Activated CD8-positive, alpha-beta T cell treated with anti-CD3 and anti-CD28 coated beads for 36 hours (primary cell): ENCODE measurements around the gene PSRC1. TPM values are rescaled to one million over a fixed set of nuclear protein-coding genes. Genes with fewer than 3 reads are reported as not detected.

Experiments
- ATAC-seq: fragments of 200-7000 bp; cut with Tn5 transposase; one replicate; pipeline ENCODE4 v1.10.0; 2021; ENCODE audit warnings: mild to moderate bottlenecking, moderate library complexity
- CTCF ChIA-PET: fragments of 350-600 bp; sonication (Branson Sonifier 250); formaldehyde crosslinking; loops from one replicate; lab custom pipeline; 2021; ENCODE audit warnings: antibody characterized with exemption; lab: Charles Lee
- POLR2A ChIA-PET: fragments of 350-600 bp; sonication (Branson Sonifier 250); formaldehyde crosslinking; loops from one replicate; lab custom pipeline; 2021; ENCODE audit warnings: antibody characterized with exemption; lab: Charles Lee
- DNase-seq: peaks from one replicate; pipeline ENCODE4 v3.0.0-alpha.2; 2020
- H3K27ac Mint-ChIP-seq: one replicate; pipeline ENCODE4 v1.8.0; 2021; ENCODE audit warnings: mild to moderate bottlenecking, mixed read lengths
- H3K27me3 Mint-ChIP-seq: one replicate; pipeline ENCODE4 v1.8.0; 2021; ENCODE audit warnings: mixed read lengths
- H3K36me3 Mint-ChIP-seq: one replicate; pipeline ENCODE4 v1.8.0; 2021; ENCODE audit warnings: low read depth, mixed read lengths
- H3K4me1 Mint-ChIP-seq: one replicate; pipeline ENCODE4 v1.8.0; 2021; ENCODE audit warnings: low read depth, mixed read lengths
- H3K4me3 Mint-ChIP-seq: one replicate; pipeline ENCODE4 v1.8.0; 2021; ENCODE audit warnings: mild to moderate bottlenecking, moderate library complexity, mixed read lengths
- H3K9me3 Mint-ChIP-seq: one replicate; pipeline ENCODE4 v1.8.0; 2021; ENCODE audit warnings: mixed read lengths
- CTCF ChIP-seq: fragments of 200-600 bp; IDR thresholded peaks from one replicate; pipeline ENCODE4 v1.8.0; 2022; ENCODE audit warnings: antibody characterized with exemption, mild to moderate bottlenecking
- intact Hi-C: fragments of 100-400 bp; cut with micrococcal nuclease; formaldehyde crosslinking; loops from one replicate; pipeline ENCODE4 v1.10.0; 2022
- total RNA-seq, 2 experiments: library from RNA; stranded (reverse); gene quantifications; one replicate each; pipeline ENCODE4 v1.2.3, GENCODE V29; 2021

PSRC1 gene
- 10 to 100 TPM; 12.9 to 14.0 TPM for total RNA-seq

GRCh38 chr1:109282952-109283747, at the start of gene PSRC1:
Gene PSRC1 (minus strand): TSS chr1:109283145.
- POLR2A ChIA-PET, result interaction anchor here (0.8 to 1.6 kb wide), 3 partner anchors 10 to 115 kb away, joined by 3 to 5 read pairs (median 3); partner anchors contain the start of genes MYBPHL and SORT1

DNA sequence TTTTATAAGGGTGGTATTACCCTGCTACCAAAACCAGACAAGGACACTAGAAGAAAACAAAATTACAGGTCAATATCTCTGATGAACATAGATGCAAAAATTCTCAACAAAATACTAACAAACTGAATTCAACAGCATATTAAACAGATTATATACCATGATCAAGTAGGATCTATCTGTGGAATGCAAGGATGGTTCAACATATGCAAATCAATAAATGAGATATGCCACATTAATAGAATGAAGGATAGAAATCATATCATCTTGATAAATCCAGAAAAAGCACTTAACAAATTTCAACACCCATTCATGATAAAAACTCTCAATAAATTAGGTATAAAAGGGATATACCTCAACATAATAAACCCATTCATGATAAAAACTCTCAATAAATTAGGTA, 48.2 kb upstream of the PSRC1 start:
- Mint-ChIP-seq H3K4me1 (no peaks in the 10 kb centered on the region), H3K4me3 (no peak overlapping the region), H3K27me3 (no peaks in the 10 kb centered on the region), H3K27ac (no peak overlapping the region), H3K36me3 (peaks cover 8% of the 10 kb centered on the region), H3K9me3 (peaks cover 15% of the 10 kb centered on the region)
- no peak for TF ChIP-seq CTCF
- CTCF ChIA-PET, result no interaction called here
- no peak for ATAC-seq
- POLR2A ChIA-PET, result no interaction called here
- DNase-seq, result no peak
- intact Hi-C loops, result no loop called here

More at GRCh38 chr1:109282952-109283747, at the start of gene PSRC1:
- peak within 1 kb of the TSS; percentile 90 for H3K27ac Mint-ChIP-seq
- intact Hi-C loops, result no loop called here
- H3K36me3 Mint-ChIP-seq, result no peaks in the 10 kb centered on the region
- DNase-seq, result peak; percentile 93
- CTCF ChIA-PET, result interaction anchor here (0.8 to 3.3 kb wide), 13 partner anchors 10 to 249 kb away, joined by 3 to 52 read pairs (median 5); partner anchors contain the start of genes CYB561D1 and SORT1
- peak; percentile 98 for ATAC-seq
- peak within 1 kb of the TSS; percentile 79 for H3K4me3 Mint-ChIP-seq
- TF ChIP-seq CTCF, result peak; percentile 58
- peaks cover 11% of the 10 kb centered on the region for H3K4me1 Mint-ChIP-seq
- no peaks in the 10 kb centered on the region for H3K27me3 Mint-ChIP-seq
- no peaks in the 10 kb centered on the region for H3K9me3 Mint-ChIP-seq

- TF ChIP-seq CTCF, result no peak
- DNase-seq, result no peak
- ATAC-seq, result no peak
- Mint-ChIP-seq H3K4me3 (no peak overlapping the region), H3K27me3 (no peaks in the 10 kb centered on the region), H3K4me1 (no peaks in the 10 kb centered on the region), H3K9me3 (peaks cover 12% of the 10 kb centered on the region), H3K36me3 (peaks cover 5% of the 10 kb centered on the region), H3K27ac (no peak overlapping the region)
- CTCF ChIA-PET, result interaction anchor here (1.4 kb wide), 1 partner anchor 16 kb away, joined by 3 read pairs; no protein-coding TSS in a partner anchor
- POLR2A ChIA-PET, result no interaction called here
- intact Hi-C loops, result no loop called here
Observed at GRCh38 chr1:109327285-109327684, 44.3 kb upstream of the PSRC1 start.

DNA sequence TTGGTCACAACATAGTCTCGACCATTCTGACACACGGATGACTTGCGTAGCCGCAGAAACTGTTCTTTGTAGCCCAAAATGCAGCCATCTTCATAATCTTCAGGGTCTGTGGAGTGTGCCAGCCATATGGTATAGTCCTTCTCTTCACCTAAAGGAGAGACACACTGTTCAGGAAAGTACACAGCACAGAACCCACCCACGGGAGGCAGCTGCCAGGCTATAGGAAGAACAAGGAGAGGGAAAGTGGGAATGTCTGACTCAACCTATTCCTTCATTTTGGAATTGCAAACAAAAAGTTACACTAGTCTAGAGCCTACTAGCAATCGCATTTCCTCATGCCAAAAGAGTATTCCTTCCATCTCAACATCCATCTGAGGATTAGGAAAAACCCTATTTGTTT, 40.0 kb upstream of the PSRC1 start:
- ATAC-seq, result no peak
- POLR2A ChIA-PET, result no interaction called here
- Mint-ChIP-seq H3K9me3 (no peaks in the 10 kb centered on the region), H3K36me3 (no peaks in the 10 kb centered on the region), H3K4me3 (no peak overlapping the region), H3K27ac (no peak overlapping the region), H3K27me3 (no peaks in the 10 kb centered on the region), H3K4me1 (no peaks in the 10 kb centered on the region)
- no peak for TF ChIP-seq CTCF
- no peak for DNase-seq
- CTCF ChIA-PET, result interaction anchor here (1.2 kb wide), 1 partner anchor 45 kb away, joined by 4 read pairs; no protein-coding TSS in a partner anchor
- intact Hi-C loops, result no loop called here

DNA sequence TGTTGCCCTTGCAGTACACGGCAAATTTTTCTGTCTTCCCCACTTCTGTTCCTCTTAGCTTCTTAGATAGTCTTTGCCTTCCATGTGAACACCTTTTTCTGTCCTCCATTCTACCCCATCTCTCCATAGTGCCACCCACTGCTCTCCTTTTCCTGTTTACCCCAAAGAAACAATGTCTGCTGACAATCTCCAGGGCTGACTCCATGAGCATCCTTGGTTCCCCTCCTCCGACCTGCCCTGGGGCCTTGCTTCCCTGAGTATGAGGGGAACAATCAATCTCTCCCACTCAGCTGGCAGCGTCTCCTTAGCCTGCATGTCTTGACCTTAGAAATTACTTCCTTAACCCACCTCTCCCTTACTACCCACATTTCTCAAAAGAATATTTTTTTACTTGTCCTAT, 36.2 kb upstream of the PSRC1 start:
- Mint-ChIP-seq H3K27me3 (no peaks in the 10 kb centered on the region), H3K36me3 (no peaks in the 10 kb centered on the region), H3K9me3 (no peaks in the 10 kb centered on the region), H3K4me1 (no peaks in the 10 kb centered on the region), H3K27ac (no peak overlapping the region), H3K4me3 (no peak overlapping the region)
- CTCF ChIA-PET, result no interaction called here
- DNase-seq (no peak), ATAC-seq (no peak)
- POLR2A ChIA-PET, result interaction anchor here (0.5 kb wide), 1 partner anchor 420 kb away, joined by 3 read pairs; no protein-coding TSS in a partner anchor
- intact Hi-C loops, result no loop called here
- TF ChIP-seq CTCF, result no peak
